HL-60 (cell line): Measurements from ENCODE around the gene TMTC2.

Experiments used
- GABPA ChIP-seq: IDR thresholded peaks from 2 replicates; pipeline ENCODE4 v1.6.1; 2012; ENCODE audit warnings: low read depth
- POLR2AphosphoS5 ChIP-seq: IDR thresholded peaks from 2 replicates; pipeline ENCODE4 v1.6.1; 2012; ENCODE audit warnings: low read depth
- TF ChIP-seq, protein P1 (sequence below): IDR thresholded peaks from one replicate; pipeline ENCODE4 v1.5.1; 2011; ENCODE audit warnings: low read length, control low read depth, inconsistent platforms; ENCODE audit not compliant: insufficient read depth
- TF ChIP-seq, protein P2 (sequence below): IDR thresholded peaks from 2 replicates; pipeline ENCODE4 v1.6.1; 2012; ENCODE audit warnings: low read depth; ENCODE audit not compliant: insufficient replicate concordance

DNA sequence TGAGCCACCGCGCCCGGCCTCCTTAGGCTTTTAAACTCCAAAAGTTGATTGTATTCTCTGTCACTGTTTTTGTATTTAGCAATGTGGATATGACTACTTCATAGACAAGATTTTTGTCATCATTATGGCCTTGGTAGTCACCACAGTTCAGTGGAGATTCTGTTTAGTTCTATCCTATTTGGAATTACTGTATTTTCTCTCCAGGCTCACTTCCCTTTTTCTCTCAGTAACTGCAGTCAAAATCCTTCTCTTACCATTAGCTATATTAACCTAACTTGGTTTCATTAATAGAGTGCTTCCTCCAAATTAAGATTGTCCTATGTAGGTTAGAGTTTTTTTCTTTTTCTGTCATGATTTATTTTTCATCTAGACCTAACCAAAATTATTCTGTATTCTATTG, 283.9 kb downstream of the TMTC2 start:
- TF ChIP-seq, protein P1, sequence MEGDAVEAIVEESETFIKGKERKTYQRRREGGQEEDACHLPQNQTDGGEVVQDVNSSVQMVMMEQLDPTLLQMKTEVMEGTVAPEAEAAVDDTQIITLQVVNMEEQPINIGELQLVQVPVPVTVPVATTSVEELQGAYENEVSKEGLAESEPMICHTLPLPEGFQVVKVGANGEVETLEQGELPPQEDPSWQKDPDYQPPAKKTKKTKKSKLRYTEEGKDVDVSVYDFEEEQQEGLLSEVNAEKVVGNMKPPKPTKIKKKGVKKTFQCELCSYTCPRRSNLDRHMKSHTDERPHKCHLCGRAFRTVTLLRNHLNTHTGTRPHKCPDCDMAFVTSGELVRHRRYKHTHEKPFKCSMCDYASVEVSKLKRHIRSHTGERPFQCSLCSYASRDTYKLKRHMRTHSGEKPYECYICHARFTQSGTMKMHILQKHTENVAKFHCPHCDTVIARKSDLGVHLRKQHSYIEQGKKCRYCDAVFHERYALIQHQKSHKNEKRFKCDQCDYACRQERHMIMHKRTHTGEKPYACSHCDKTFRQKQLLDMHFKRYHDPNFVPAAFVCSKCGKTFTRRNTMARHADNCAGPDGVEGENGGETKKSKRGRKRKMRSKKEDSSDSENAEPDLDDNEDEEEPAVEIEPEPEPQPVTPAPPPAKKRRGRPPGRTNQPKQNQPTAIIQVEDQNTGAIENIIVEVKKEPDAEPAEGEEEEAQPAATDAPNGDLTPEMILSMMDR = no peak
- TF ChIP-seq POLR2AphosphoS5 = no peak
- TF ChIP-seq, protein P2, sequence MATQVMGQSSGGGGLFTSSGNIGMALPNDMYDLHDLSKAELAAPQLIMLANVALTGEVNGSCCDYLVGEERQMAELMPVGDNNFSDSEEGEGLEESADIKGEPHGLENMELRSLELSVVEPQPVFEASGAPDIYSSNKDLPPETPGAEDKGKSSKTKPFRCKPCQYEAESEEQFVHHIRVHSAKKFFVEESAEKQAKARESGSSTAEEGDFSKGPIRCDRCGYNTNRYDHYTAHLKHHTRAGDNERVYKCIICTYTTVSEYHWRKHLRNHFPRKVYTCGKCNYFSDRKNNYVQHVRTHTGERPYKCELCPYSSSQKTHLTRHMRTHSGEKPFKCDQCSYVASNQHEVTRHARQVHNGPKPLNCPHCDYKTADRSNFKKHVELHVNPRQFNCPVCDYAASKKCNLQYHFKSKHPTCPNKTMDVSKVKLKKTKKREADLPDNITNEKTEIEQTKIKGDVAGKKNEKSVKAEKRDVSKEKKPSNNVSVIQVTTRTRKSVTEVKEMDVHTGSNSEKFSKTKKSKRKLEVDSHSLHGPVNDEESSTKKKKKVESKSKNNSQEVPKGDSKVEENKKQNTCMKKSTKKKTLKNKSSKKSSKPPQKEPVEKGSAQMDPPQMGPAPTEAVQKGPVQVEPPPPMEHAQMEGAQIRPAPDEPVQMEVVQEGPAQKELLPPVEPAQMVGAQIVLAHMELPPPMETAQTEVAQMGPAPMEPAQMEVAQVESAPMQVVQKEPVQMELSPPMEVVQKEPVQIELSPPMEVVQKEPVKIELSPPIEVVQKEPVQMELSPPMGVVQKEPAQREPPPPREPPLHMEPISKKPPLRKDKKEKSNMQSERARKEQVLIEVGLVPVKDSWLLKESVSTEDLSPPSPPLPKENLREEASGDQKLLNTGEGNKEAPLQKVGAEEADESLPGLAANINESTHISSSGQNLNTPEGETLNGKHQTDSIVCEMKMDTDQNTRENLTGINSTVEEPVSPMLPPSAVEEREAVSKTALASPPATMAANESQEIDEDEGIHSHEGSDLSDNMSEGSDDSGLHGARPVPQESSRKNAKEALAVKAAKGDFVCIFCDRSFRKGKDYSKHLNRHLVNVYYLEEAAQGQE = no peak
- no peak for TF ChIP-seq GABPA
